SU-DHL-6 (cell line): ENCODE measurements around the gene PTPRJ.
"Not testable (repeated sequence)": the region's sequence is repeated elsewhere in the genome, so short reads cannot be mapped to it uniquely, and the experiment has no call there.

ENCODE experiments used
- EZH2phosphoT487 ChIP-seq: fragments of 200-600 bp; sonication (generic), shearing (Covaris generic); conservative IDR thresholded peaks from 2 replicates; pipeline ENCODE4 v1.6.1; 2018; ENCODE audit warnings: mild to moderate bottlenecking, antibody characterized with exemption, low read length, moderate library complexity, mixed read lengths
- TF ChIP-seq, protein P1 (sequence below): fragments of 200-600 bp; sonication (generic); IDR thresholded peaks from one replicate; pipeline ENCODE4 v1.5.1; 2017; ENCODE audit warnings: antibody characterized with exemption, mild to moderate bottlenecking, low read length, moderate library complexity; ENCODE audit not compliant: insufficient read depth, poor library complexity, severe bottlenecking

DNA sequence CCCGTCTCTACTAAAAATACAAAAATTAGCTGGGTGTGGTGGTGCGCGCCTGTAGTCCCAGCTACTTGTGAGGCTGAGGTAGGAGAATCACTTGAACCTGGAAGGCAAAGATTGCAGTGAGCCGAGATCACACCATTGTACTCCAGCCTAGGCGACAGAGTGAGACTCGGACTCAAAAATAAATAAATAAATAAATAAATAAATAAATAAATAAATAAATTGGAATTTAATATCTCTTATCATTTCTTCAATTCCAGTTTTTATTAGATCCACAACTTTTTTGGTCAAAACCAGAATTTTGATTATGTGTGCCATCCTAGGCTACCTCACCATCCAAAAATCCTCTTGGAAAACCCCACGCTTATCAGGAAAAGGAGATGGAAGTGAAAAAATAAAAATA is 43.2 kb downstream of the PTPRJ start:
- TF ChIP-seq, protein P1, sequence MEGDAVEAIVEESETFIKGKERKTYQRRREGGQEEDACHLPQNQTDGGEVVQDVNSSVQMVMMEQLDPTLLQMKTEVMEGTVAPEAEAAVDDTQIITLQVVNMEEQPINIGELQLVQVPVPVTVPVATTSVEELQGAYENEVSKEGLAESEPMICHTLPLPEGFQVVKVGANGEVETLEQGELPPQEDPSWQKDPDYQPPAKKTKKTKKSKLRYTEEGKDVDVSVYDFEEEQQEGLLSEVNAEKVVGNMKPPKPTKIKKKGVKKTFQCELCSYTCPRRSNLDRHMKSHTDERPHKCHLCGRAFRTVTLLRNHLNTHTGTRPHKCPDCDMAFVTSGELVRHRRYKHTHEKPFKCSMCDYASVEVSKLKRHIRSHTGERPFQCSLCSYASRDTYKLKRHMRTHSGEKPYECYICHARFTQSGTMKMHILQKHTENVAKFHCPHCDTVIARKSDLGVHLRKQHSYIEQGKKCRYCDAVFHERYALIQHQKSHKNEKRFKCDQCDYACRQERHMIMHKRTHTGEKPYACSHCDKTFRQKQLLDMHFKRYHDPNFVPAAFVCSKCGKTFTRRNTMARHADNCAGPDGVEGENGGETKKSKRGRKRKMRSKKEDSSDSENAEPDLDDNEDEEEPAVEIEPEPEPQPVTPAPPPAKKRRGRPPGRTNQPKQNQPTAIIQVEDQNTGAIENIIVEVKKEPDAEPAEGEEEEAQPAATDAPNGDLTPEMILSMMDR = not testable (repeated sequence)
- TF ChIP-seq EZH2phosphoT487 = not testable (repeated sequence)
